ENCODE measurements around the gene KCND2.

- TF ChIP-seq CTCF (IDR thresholded peaks at IDR 0.05), result no peak
- no peak for TF ChIP-seq POLR2A (IDR thresholded peaks at IDR 0.05)
Measured at GRCh38 chr7:120504386-120504785, 231.4 kb downstream of the KCND2 start.
